NCI-H748 treated with DMSO at 0.1 percent for 48 hours (cell line): ENCODE results near the gene PARD6B.
"Not testable (repeated sequence)": the region's sequence is repeated elsewhere in the genome, so short reads cannot be mapped to it uniquely, and the experiment has no call there.

ENCODE experiments used
- DNase-seq: peaks from one replicate; lab custom pipeline; 2025; lab: John Stamatoyannopoulos, UW

Gene PARD6B

GRCh38 chr20:50746138-50746940 is 15.0 kb downstream of the PARD6B start:
- no peak for DNase-seq

- no peak for DNase-seq
Measured at GRCh38 chr20:50747275-50747674, 15.9 kb downstream of the PARD6B start.

DNA sequence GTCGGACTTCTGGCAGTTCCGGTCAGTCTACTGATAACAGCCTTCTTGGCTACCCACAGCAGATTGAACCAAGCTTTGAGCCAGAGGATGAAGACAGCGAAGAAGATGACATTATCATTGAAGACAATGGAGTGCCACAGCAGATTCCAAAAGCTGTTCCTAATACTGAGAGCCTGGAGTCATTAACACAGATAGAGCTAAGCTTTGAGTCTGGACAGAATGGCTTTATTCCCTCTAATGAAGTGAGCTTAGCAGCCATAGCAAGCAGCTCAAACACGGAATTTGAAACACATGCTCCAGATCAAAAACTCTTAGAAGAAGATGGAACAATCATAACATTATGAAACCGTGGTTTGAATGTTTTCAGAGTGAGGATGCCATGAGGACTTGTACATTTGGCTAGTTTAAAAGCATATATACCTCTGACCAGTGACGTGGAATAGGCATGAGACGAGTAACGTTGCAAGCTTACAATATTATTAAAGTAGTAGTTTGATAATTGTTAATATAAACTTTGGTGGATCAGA is 18.8 kb downstream of the PARD6B start:
- no peak for DNase-seq

DNA sequence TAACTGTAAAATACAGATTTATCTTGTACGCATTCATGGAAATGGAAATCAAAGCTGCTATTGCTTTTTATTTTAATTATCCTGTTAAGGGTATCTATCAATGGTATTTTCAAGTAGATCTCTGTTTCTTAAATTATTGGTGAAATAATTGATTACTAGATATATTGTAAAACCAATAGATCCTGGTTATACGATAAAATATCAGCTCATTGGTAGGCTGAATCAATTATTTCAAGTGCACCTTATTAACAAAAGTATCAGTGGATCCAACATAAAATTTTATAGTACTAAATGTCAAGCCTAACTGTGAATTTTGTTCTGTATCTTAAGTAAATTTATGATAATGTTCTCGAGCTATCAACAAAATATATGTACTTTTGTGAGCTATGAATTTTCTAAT is 21.8 kb downstream of the PARD6B start:
- DNase-seq, result no peak

DNA sequence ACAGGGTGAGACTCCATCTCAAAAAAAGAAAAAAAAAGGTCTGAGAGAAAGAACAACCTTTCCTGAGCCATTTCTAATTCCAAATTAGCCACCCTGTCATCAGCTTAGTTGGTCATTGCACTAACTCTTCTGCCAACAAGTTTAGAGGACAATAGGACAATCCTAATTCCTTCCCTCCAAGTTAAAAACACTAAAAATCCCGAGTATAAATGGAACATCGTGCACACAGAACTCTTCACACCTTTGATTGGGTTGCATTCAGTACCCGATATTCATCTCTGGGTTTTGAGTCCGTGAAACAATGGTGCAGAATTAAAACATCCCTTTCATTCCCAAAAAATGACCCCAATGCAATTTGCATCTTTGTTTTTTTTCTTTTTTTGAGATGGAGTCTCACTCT is 23.0 kb downstream of the PARD6B start:
- no peak for DNase-seq

DNA sequence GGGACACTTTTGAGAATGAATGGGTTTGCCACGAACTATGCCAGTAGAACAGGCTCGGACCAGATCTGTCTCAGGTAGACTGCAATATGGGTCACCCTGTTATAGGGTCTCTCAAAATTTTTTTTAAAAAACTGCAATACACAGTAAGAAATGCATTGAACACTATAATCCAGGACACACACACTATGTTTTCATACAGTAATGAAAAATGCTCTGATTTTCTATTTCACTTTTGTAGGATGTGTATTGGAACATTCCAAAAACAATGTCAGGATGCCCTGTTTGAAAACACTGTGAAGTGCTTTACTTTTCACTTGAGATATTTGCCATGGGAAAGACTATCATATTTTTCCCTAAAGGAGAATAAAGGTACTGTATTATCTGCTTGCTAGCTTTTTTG is 25.1 kb downstream of the PARD6B start:
- no peak for DNase-seq

DNA sequence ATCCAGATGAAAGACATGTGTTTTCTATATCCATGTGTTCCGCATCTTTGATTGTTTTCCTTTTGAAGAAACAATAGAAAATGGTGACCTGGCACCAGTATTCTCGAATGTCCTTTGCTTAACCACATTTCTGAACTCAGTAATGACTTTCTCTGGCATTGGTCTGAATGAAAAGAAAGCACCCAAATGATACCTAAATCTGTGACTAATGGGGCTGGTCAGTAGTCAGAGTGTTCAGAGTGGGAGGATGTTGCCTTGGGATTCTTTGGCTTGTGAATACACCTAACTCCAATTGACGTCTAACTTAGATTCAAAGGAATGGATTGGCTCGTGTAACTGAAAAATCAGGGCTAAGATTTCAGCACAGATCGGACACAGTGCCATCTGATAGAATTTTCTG is 27.1 kb downstream of the PARD6B start:
- no peak for DNase-seq

DNA sequence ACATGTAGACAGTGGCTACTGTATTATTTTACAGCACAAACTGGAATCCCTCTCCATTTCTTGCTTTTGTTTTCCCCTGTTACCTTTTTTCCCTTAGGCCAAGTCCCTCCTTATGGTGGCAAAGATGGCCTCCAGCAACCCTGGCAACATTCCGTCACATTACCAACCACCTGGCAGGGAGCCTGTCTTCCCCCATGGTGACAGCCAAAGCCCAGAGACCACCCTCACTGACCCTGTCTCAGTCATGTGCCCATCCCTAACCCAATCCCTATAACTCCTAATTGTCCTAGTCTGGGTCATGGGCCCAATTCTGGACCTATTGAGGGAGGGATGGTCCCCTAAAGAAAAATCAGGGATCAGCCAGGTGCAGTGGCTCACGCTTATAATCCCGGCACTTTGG is 27.6 kb downstream of the PARD6B start:
- DNase-seq, result no peak

DNA sequence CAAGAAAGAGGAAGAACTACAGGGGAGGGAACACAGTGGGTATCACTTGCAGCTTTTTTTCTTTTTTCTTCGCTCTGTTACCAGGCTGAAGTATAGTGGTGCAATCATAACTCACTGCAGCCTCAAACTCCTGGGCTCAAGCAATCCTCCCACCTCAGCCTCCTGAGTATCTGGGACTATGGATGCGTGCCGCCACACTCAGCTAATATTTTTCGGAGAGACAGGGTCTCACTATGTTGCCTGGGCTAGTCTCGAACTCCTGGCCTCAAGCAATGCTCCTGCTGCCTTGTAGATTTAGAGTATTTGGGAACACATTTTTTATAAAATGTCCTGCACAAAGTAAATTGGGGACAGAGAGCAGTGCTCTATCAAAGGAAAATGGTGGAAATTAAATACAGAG is 28.3 kb downstream of the PARD6B start:
- no peak for DNase-seq

GRCh38 chr20:50762045-50762422 is 30.7 kb downstream of the PARD6B start:
- no peak for DNase-seq

DNA sequence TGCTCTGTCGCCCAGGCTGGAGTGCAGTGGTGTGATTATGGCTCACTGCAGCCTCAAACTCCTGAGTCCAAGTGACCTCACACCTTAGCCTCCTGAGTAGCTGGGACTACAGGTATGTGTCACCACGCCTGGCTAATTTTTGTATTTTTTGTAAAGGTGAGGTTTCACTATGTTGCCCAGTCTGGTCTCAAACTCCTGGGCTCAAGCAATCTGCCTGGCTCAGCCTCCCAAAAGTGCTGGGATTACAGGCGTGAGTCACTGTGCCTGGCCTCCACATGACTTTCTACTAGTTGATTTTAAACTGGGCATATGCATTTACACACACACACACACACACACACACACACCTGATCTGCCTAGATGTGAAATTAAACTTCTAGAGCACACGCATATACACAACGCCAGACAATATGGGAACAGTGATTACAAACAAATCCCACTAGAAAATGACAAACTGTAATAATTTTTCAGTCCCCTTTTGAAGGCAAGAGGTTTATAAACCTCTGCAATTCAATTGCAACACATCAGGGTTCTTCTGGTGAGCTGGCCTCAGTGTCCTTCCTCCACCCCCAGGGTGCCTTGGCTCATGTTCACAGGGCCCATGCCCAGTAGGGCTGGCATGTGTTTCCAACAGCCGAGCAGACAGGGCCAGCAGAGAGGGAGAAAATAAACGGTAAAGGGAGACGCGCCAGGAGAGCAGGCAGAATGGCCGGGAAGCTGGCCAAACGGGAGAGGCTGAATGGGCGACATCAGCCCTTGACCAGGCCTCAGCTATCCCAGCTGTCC is 31.2 kb downstream of the PARD6B start:
- no peak for DNase-seq

DNA sequence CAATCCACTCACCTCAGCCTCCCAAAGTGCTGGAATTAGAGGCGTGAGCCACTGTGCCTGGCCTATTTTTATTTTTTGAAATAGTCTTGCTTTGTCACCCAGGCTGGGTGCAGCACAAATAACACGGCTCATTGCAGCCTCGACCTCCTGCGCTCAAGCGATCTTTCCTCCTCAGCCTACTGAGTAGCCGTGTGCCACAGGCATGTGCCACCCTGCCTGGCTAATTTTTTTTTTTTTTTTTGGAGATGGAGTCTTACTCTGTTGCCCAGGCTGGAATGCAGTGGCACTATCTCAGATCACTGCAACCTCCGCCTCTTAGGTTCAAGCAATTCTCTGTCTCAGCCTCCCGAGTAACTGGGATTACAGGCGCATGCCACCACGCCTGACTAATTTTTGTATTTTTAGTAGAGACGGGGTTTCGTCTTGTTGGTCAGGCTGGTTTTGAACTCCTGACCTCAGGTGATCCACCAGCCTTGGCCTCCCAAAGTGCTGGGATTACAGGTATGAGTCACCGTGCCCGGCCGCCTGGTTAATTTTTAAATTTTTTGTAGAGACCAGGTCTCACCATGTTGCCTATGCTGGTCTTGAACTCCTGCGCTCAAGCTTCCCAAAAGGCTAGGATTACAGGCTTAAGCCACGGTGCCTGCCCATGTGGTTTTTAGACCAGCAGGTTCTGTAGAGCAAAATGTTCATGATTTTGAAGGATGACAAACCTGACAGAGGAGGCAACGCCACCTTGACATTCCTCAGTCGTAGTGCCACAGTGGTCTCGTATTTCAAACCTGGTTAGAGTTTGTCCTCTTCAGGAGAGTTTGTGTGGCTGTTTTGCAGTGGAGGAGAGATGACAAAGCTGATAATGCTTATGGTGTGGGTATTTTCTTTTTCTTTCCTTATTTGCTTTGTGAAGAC is 32.4 kb downstream of the PARD6B start:
- DNase-seq, result not testable (repeated sequence)

DNA sequence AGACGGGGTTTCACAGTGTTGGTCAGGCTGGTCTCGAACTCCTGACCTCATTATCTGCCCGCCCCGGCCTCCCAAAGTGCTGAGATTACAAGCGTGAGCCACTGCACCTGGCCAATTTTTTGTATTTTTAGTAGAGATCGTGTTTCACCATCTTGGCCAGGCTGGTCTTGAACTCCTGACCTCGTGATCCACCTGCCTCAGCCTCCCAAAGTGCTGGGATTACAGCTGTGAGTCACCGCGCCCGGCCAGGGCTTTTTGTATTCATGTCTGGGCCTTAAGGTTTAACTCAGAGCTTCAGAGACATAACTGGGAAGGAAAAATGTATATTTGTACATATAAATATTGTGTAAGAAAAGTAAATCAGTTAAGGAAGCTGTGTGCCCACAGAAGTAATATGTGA is 33.9 kb downstream of the PARD6B start:
- DNase-seq, result not testable (repeated sequence)

DNA sequence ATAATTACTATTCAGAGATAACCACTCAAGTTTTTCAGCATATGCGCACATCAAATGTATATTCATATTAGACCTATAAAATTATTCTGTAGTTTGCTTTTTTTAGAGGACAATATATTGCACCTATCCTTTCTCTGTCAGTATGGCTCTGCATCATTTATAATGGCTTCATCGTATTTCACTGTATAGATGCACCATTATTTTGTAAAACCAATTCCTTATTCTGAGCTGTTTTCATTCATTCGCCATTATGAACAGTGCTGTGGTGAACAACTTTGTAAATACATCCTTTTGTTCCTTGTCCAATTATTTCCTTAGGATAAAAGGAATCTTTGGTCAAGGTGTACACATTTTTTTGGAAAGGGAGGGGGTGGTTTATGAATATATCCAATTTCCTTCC is 34.3 kb downstream of the PARD6B start:
- no peak for DNase-seq

GRCh38 chr20:50766955-50767809 is 35.8 kb downstream of the PARD6B start:
- DNase-seq, result not testable (repeated sequence)

- not testable (repeated sequence) for DNase-seq
Measured at GRCh38 chr20:50768991-50769390, 37.6 kb downstream of the PARD6B start.

DNA sequence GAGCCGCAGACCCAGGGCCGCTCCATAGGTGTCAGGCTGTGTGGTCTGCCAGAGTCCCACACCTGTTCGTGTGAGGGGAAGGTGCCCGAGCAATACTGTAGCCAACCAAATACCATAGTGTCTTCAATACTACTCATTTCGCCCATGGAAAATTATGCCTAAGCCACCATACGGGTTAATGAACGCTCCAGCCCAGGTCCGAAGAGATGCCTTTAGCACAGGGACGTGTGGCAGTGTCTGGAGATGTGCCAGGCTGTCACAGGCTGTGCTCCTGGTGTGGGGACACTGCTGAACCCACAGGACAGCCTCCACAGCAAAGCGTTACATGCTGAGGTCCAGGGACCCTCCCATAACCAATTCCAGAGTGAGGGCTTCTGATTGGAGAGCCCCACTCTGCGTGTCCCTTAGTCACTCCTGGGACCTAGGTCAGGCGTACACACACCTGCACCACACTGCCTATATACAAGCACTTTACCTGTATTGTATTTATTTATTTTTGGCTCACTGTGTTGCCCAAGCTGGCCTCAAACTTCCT is 38.2 kb downstream of the PARD6B start:
- not testable (repeated sequence) for DNase-seq

DNA sequence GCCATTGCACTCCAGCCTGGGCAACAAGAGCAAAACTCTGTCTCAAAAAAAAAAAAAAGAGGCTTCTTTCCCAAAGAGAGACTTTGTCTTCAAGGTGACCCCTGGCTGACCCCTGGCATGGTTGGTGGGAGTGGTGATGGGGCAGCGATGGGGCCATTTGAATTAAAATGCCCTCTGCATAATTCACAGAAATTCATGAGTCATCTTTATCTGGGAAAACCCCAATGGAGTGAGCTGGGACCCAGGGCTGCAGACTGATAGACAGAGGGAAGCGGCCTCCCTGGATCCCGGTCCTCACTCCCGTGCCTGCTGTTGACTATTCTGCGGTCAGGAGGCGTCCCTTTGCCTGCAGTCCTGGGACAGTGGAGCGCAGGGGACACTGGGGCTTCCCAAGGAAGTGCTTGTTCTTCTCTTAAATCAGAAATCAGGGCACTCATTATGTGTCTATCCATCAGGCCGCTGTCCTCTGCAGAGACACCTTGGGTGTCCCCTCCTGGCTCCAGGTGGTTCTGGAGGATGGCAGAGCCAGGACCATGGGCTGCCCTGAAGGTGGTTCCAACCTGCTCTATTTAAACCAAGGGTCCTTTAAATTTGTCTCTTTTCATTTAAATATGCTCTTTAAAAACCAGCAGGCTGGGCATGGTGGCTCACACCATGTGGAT is 40.2 kb downstream of the PARD6B start:
- DNase-seq, result not testable (repeated sequence)

DNA sequence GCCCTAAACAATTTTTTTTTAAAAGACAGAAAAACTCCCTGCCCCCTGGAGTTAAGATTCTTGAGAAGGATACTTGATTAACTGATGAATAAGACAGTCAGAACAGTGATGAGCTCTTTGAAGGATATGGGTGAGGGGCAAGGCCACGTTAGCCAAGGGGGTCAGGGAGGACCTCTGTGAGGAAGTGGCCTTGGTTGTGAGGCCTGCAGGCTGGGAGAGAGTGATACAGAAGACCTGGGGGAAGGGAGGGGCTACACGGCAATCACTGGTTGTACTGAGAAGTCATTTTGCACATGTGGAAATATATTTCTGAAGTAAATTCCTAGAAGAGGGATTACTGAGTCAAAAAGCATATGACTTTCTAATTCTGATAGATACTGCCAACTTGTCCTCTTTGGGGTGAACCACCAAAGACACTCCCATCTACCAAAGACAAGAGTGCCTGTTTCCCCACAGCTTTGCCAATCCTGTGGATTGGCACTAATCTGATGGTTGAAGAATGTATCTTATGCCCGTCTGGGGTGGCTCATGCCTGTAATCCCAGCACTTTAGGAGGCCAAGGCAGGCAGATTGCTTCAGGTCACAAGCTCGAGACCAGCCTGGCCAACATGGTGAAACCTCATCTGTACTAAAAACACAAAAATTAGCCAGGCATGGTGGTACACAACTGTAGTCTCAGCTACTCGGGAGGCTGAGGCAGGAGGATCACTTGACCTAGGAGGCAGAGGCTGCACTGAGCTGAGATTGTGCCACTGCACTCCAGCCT is 41.2 kb downstream of the PARD6B start:
- DNase-seq, result no peak

GRCh38 chr20:50774515-50774914 is 43.1 kb downstream of the PARD6B start:
- DNase-seq, result no peak
